GM21717 (cell line): ENCODE data around the gene KAZN.
"Not testable (repeated sequence)": the region's sequence is repeated elsewhere in the genome, so short reads cannot be mapped to it uniquely, and the experiment has no call there.

Experiments
- ATAC-seq: cut with Tn5 transposase; IDR thresholded peaks from one replicate; pipeline ENCODE4 v1.9.1; 2021; ENCODE audit warnings: mild to moderate bottlenecking, moderate library complexity; ENCODE audit not compliant: unreplicated experiment

Gene KAZN

GRCh38 chr1:14598498-14599182 lies at the start of gene KAZN:
TSS of gene KAZN (plus strand) at chr1:14598685.
- no peak for ATAC-seq

DNA sequence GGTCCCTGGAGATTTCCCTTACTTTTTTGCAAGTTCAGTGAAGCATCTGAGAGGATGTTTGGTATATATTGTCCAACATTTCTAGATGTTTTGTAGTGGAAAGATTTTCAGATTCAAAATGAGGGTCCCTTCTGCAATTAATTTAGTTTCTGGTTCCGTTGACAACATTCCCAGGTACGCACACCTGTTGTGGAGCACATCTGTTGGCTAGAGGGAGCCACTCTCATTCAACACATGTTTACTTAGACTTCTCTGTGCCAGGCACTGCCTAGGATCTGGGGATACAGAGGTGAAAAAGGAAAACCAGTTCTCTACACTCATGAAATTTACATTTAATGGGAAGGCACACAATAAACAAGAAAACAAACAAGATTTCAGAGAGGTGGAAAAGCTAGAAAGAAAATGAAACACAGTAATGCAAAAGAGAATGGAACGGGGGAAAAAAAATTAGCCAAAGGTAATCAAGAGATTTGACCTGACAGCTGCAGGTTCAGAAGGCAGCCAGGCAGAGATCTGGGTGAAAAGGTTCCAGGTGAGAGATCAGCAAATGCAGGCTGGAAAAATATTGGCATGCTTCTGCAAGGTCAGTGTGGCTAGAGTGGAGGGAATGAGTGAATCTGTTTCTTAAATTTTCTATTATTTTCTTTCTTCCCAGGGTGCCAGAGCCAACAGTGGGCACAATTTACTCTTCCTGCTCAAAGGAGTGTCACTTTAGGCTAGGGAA lies 48.4 kb upstream of the KAZN start:
- ATAC-seq: no peak

GRCh38 chr1:14551386-14551785 lies 47.1 kb upstream of the KAZN start:
- ATAC-seq: no peak

GRCh38 chr1:14552246-14552965 lies 46.1 kb upstream of the KAZN start:
- ATAC-seq: no peak

DNA sequence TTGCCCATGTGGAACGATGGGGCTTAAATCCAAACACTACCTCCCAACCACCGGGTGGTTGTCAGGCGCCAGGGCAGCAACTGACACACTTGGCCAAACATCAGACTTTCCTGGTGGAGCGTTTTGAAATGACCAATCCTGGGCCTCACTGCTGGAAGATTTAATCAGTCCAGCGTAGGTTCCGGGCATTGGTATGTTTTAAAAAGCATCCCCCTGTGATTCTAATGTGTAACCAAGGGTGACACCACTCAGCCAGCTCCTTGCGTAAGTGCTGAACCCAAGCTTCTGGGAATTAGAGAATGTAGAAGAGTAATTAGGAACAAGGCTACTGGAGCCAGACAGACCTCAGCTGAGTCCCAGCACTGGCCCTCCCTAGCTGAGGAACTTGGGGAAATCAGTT lies 44.8 kb upstream of the KAZN start:
- ATAC-seq: no peak

DNA sequence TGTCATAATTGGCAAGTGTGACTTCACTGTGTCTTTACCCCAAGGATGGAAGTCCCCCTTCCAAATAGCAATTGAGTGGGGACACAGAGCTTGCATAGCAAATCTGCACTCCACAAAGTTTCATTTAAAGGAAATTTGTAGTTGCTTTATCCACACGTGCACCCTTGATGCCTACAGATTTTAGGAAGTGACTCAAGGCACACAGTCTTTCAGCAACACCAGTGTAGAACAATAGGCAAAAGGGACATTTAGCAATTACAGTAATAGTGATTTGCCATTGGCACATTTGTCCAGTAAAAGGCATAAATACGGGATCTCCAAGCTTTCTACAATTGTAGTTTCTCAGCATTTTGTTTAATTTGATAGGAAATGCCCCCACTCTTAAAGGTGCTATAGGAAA lies 43.4 kb upstream of the KAZN start:
- ATAC-seq: no peak

- ATAC-seq: no peak
Measured at GRCh38 chr1:14561014-14561693, 37.3 kb upstream of the KAZN start.

DNA sequence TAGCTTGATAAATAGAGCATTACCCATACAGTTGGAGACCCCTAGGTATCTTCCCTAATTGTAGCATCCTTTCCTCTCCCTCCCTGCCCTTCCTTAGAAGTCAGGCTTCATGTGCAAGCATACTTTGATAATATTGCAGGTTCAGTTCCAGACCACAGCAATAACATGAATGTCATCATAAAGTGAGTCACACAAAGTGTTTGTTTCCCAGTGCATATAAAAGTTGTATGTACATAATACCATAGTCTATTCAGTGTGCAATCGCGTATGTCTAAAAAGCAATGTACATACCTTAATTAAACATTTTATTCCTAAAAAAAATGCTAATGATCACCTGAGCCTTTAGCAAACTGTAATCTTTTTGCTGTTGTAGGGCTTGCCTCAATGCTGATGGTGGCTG lies 33.4 kb upstream of the KAZN start:
- ATAC-seq: no peak

DNA sequence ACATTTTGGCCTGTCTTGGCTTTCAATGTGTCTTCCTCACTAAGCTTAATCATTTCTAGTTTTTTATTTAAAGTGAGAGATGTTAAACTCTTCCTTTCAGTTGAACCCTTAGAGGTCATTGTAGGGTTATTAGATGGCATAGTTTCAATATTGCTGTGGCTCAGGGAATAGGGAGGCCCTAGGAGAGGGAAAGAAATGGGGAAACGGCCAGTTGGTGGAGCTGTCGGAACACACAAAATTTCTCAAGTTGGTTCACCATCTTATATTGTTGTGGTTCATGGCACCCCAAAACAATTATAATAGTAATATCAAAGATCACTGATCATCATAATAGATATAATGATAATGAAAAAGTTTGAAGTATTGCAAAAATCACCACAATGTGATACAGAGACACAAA lies 31.4 kb upstream of the KAZN start:
- ATAC-seq: no peak

- ATAC-seq: no peak
Measured at GRCh38 chr1:14567903-14568302, 30.6 kb upstream of the KAZN start.

DNA sequence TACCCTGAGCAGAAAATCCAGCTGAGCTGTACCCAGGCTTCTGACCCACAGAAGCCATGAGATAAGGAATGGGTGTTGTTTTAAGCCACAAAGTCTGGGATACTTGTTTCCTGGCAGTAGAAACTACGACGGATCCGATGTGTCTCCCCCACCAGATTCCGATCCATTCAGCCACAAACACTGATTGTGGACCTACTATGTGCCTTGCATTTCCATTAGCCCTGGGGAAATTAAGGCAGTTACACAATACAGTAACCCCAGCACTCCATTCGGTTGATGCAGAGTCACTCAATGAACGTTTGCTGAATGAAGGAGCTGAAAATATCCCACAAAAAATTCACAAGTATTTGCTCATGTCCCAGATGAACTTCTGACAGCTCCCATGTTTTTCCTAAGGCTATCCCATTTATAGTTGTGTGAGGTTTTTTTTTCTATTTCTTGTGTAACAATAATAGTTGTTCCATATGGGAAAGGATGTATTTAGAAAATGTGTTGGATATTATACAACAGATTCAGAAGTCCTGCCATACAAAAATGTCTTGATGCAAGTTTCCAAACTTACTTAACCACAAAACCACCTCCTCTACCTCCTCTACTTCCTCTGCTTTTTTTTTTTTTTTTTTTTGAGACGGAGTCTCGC lies 29.6 kb upstream of the KAZN start:
- no peak for ATAC-seq

- no peak for ATAC-seq
Measured at GRCh38 chr1:14570514-14570913, 28.0 kb upstream of the KAZN start.

- ATAC-seq: no peak
Measured at GRCh38 chr1:14571810-14572767, 26.4 kb upstream of the KAZN start.

DNA sequence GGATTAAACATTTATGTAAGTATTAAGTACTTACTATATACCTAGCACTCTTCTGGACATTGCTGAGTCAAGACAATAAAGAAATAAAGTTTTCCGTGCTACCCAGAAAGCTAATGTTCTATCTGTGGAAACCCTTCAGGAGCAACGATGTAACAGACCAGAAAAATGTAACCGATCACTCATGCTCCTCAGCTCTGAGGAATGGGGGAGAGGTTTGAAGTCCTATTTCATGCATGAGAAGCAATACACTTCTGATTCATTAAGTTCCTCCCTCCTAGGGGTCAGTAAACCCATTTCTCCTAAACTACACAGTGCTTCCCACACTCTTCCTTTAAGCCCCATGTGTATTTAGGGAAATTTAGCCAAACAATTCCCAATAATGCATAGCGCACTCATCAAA lies 25.6 kb upstream of the KAZN start:
- no peak for ATAC-seq

DNA sequence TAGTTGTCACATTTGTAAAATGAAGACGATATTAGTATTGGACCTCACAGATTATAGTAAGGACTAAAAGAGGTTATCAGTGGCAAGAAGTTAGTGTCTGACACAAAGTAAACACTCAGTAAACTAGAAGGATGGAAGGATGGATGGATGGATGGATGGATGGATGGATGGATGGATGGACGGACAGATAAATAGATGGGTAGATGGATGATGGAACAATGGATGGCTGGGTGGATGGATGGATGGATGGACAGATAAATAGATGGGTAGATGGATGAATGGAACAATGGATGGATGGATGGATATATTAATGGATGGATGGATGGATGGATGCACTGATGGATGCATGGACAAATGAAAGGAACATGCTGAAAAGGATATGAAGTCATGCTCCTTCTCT lies 22.3 kb upstream of the KAZN start:
- no peak for ATAC-seq

DNA sequence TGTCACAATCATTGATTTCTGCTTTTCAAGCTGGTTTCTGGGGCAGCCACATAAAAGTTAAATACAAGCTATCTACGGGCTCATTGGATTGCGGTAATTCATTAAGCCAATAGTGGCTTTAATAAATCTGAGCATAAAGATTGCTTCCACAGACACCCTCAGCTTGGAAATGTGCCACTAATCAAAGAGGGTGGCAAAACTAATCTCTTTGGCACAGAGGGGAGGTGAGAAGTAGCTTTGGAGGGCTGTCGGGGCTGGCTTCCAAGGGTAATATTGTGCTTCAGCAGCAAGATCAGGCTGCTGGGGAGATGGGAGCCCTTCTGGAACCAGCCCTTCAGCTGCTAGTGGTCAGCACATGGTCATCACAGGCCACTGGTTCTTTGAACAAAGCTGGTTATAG lies 21.2 kb upstream of the KAZN start:
- no peak for ATAC-seq

- no peak for ATAC-seq
Measured at GRCh38 chr1:14578156-14578555, 20.3 kb upstream of the KAZN start.

- not testable (repeated sequence) for ATAC-seq
Measured at GRCh38 chr1:14580295-14580694, 18.2 kb upstream of the KAZN start.

DNA sequence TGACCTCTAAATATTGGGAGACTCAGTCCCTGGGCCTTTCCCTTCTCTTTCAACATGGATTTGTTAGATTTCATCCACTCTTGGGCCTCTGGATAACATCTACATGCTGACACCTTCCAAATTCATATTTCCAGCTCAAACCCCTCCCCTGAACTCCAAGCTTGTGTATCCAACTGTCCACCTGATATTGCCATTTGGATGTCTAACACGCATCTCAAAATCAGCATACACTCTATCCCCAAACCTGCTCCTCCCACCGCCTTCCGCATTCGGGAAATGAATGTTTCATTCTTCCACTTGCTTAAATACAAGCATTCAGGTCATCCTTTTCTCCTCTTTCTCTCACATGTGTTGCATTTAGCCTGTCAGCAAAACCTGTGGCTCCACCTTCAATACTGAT lies 17.5 kb upstream of the KAZN start:
- no peak for ATAC-seq

GRCh38 chr1:14583788-14584187 lies 14.7 kb upstream of the KAZN start:
- no peak for ATAC-seq
